IMR-90 (cell line): ENCODE measurements around the gene CAGE1. TPM values are rescaled to one million over a fixed set of nuclear protein-coding genes. Genes with fewer than 3 reads are reported as not detected.

ENCODE experiments used
- ATAC-seq: fragments of 200-7000 bp; cut with Tn5 transposase; 2 replicates; pipeline ENCODE4 v1.9.1; 2020; ENCODE audit warnings: low read depth, mild to moderate bottlenecking, moderate library complexity
- BruUV-seq: library from RNA; stranded (reverse); fragments of 400-500 nt; replicated peaks from 2 replicates; lab custom pipeline; 2021; lab: Mats Ljungman, UMichigan
- CTCF ChIA-PET: fragments of 300-600 bp; formaldehyde crosslinking; extraction: SDS; loops from one replicate; lab custom pipeline; 2021; ENCODE audit warnings: antibody characterized with exemption; lab: Yijun Ruan, JAX
- POLR2A ChIA-PET: fragments of 300-600 bp; sonication (Branson Sonifier 250); formaldehyde crosslinking; loops from one replicate; lab custom pipeline; 2022; ENCODE audit warnings: antibody characterized with exemption; ENCODE audit not compliant: unreplicated experiment; lab: Charles Lee
- DNase-seq: peaks from one replicate; pipeline ENCODE4 v3.0.0; 2013
- H2AFZ ChIP-seq: replicated peaks from 2 replicates; pipeline ENCODE3; 2013; ENCODE audit warnings: low read length, mild to moderate bottlenecking; ENCODE audit not compliant: poor library complexity
- H2AK5ac ChIP-seq: 2 replicates; pipeline ENCODE4 v1.6.1; 2013; ENCODE audit warnings: low read depth, low read length, inconsistent platforms
- H2AK9ac ChIP-seq: replicated peaks from 2 replicates; pipeline ENCODE3; 2013; ENCODE audit warnings: mild to moderate bottlenecking, low read depth, low read length, moderate library complexity; ENCODE audit not compliant: poor library complexity
- H2BK120ac ChIP-seq: 2 replicates; pipeline ENCODE4 v1.6.1; 2013; ENCODE audit warnings: low read depth, low read length, inconsistent platforms
- H2BK15ac ChIP-seq: 3 replicates; pipeline ENCODE4 v1.6.1; 2013; ENCODE audit warnings: low read depth, low read length, inconsistent platforms
- H2BK20ac ChIP-seq: 2 replicates; pipeline ENCODE4 v1.6.1; 2013; ENCODE audit warnings: low read depth, mild to moderate bottlenecking, inconsistent platforms, low read length, moderate library complexity
- H2BK5ac ChIP-seq: 2 replicates; pipeline ENCODE4 v1.6.1; 2013; ENCODE audit warnings: mild to moderate bottlenecking, low read depth, low read length, inconsistent platforms; ENCODE audit not compliant: poor library complexity, severe bottlenecking
- H3K14ac ChIP-seq: replicated peaks from 2 replicates; pipeline ENCODE4 v1.6.1; 2013; ENCODE audit warnings: low read depth, low read length, inconsistent platforms
- H3K18ac ChIP-seq: 2 replicates; pipeline ENCODE4 v1.6.1; 2013; ENCODE audit warnings: low read depth, low read length, control low read depth
- H3K23ac ChIP-seq: 2 replicates; pipeline ENCODE4 v1.6.1; 2013; ENCODE audit warnings: low read depth, low read length, inconsistent platforms
- H3K27ac ChIP-seq: 2 replicates; pipeline ENCODE4 v1.5.1; 2013; ENCODE audit warnings: mild to moderate bottlenecking, control low read depth, low read length; ENCODE audit not compliant: insufficient read depth
- H3K27me3 ChIP-seq: 2 replicates; pipeline ENCODE4 v1.6.1; 2013; ENCODE audit warnings: low read length; ENCODE audit not compliant: control insufficient read depth, insufficient read depth
- H3K36me3 ChIP-seq: 2 replicates; pipeline ENCODE4 v1.6.1; 2013; ENCODE audit warnings: low read length, mixed read lengths; ENCODE audit not compliant: control insufficient read depth, insufficient read depth
- H3K4ac ChIP-seq: 2 replicates; pipeline ENCODE4 v1.6.1; 2013; ENCODE audit warnings: low read depth, low read length, inconsistent platforms
- H3K4me1 ChIP-seq: 2 replicates; pipeline ENCODE4 v1.6.1; 2013; ENCODE audit warnings: low read length, mixed read lengths; ENCODE audit not compliant: control insufficient read depth, insufficient read depth
- H3K4me2 ChIP-seq: 2 replicates; pipeline ENCODE4 v1.6.1; 2013; ENCODE audit warnings: low read depth, mild to moderate bottlenecking, control low read depth, low read length, moderate library complexity
- H3K4me3 ChIP-seq: 2 replicates; pipeline ENCODE4 v1.5.1; 2013; ENCODE audit warnings: low read depth, mild to moderate bottlenecking, control low read depth, low read length, moderate library complexity; ENCODE audit not compliant: insufficient read depth
- H3K56ac ChIP-seq: 2 replicates; pipeline ENCODE4 v1.6.1; 2013; ENCODE audit warnings: low read length, inconsistent platforms; ENCODE audit not compliant: insufficient read depth; ENCODE audit errors: extremely low read depth
- H3K79me1 ChIP-seq, 2 experiments: 2 replicates each; pipeline ENCODE4 v1.6.1; 2013; ENCODE audit warnings: low read length in 2 of 2, inconsistent platforms in 1 of 2, low read depth in 1 of 2
- H3K9ac ChIP-seq: 2 replicates; pipeline ENCODE4 v1.6.1; 2013; ENCODE audit warnings: low read depth, low read length, control low read depth
- H3K9me1 ChIP-seq: 2 replicates; pipeline ENCODE4 v1.6.1; 2013; ENCODE audit warnings: low read length, inconsistent platforms; ENCODE audit not compliant: insufficient read depth
- H3K9me3 ChIP-seq: 2 replicates; pipeline ENCODE4 v1.6.1; 2013; ENCODE audit warnings: low read length; ENCODE audit not compliant: control insufficient read depth, insufficient read depth
- H4K20me1 ChIP-seq: 2 replicates; pipeline ENCODE4 v1.6.1; 2013; ENCODE audit warnings: low read length, inconsistent platforms; ENCODE audit not compliant: insufficient read depth
- H4K5ac ChIP-seq: 2 replicates; pipeline ENCODE4 v1.6.1; 2013; ENCODE audit warnings: mild to moderate bottlenecking, low read depth, low read length, control low read depth
- H4K8ac ChIP-seq, 2 experiments: 2 replicates each; pipeline ENCODE4 v1.6.1; 2013; ENCODE audit warnings: low read depth in 2 of 2, low read length in 2 of 2, control low read depth in 1 of 2, inconsistent platforms in 1 of 2
- H4K91ac ChIP-seq: 2 replicates; pipeline ENCODE4 v1.6.1; 2013; ENCODE audit warnings: low read depth, low read length, inconsistent platforms; ENCODE audit not compliant: insufficient read depth
- BHLHE40 ChIP-seq: fragments of 150-350 bp; IDR thresholded peaks from 2 replicates; pipeline ENCODE4 v1.6.1; 2016; ENCODE audit warnings: mild to moderate bottlenecking, low read depth, low read length
- CHD1 ChIP-seq: IDR thresholded peaks from 2 replicates; pipeline ENCODE4 v1.6.1; 2012; ENCODE audit warnings: low read depth, low read length, improper control_type of control experiment
- CTCF ChIP-seq: conservative IDR thresholded peaks from 2 replicates; pipeline ENCODE4 v1.5.1; 2012; ENCODE audit warnings: mild to moderate bottlenecking, low read depth, low read length, improper control_type of control experiment
- ELK1 ChIP-seq: fragments of 150-350 bp; IDR thresholded peaks from 2 replicates; pipeline ENCODE4 v1.6.1; 2016; ENCODE audit warnings: low read depth, mild to moderate bottlenecking, low read length, moderate library complexity, borderline replicate concordance
- FOS ChIP-seq: fragments of 150-350 bp; IDR thresholded peaks from 2 replicates; pipeline ENCODE4 v1.6.1; 2016; ENCODE audit warnings: low read depth, low read length
- NFE2L2 ChIP-seq: fragments of 150-350 bp; IDR thresholded peaks from 2 replicates; pipeline ENCODE4 v1.6.1; 2016; ENCODE audit warnings: low read depth, mild to moderate bottlenecking, low read length
- POLR2A ChIP-seq: IDR thresholded peaks from 2 replicates; pipeline ENCODE4 v1.6.1; 2012; ENCODE audit warnings: mild to moderate bottlenecking, low read depth, low read length
- RAD21 ChIP-seq: IDR thresholded peaks from 2 replicates; pipeline ENCODE4 v1.6.1; 2012; ENCODE audit warnings: low read length, improper control_type of control experiment
- RCOR1 ChIP-seq: IDR thresholded peaks from 2 replicates; pipeline ENCODE4 v1.6.1; 2012; ENCODE audit warnings: mild to moderate bottlenecking, low read length, improper control_type of control experiment; ENCODE audit not compliant: insufficient replicate concordance
- RFX5 ChIP-seq: IDR thresholded peaks from 2 replicates; pipeline ENCODE4 v1.8.0; 2012; ENCODE audit warnings: low read depth, mild to moderate bottlenecking, low read length, moderate library complexity
- SMC3 ChIP-seq: fragments of 150-350 bp; IDR thresholded peaks from 2 replicates; pipeline ENCODE4 v1.6.1; 2016; ENCODE audit warnings: low read depth, mild to moderate bottlenecking, antibody characterized with exemption, low read length, moderate library complexity
- USF2 ChIP-seq: fragments of 150-350 bp; IDR thresholded peaks from 2 replicates; pipeline ENCODE4 v1.6.1; 2017; ENCODE audit warnings: mild to moderate bottlenecking, antibody characterized with exemption, low read length, low read depth
- WGBS, 2 experiments: methylation state at CpG; one replicate each; pipeline versions ENCODE4 v1.1.5 to v1.1.7; 2013; ENCODE audit warnings: missing lambda C conversion rate in 2 of 2; ENCODE audit not compliant: insufficient read length in 1 of 2; ENCODE audit errors: extremely low coverage in 2 of 2; 5-methylcytosine and 5-hydroxymethylcytosine counted together
- dilution Hi-C: fragments of 300-500 bp; cut with HindIII; formaldehyde crosslinking; loops from one replicate; pipeline ENCODE4 v1.14.3; 2018; ENCODE audit warnings: low sequenced_read_pairs; ENCODE audit not compliant: unreplicated experiment
- in situ Hi-C: fragments of 300-500 bp; cut with MboI; formaldehyde crosslinking; loops from 3 replicates; pipeline ENCODE4 v1.14.3; 2019; ENCODE audit warnings: low sequenced_read_pairs, inconsistent platforms, mixed read lengths
- intact Hi-C: fragments of 100-400 bp; cut with micrococcal nuclease; formaldehyde crosslinking; loops from 2 replicates; pipeline ENCODE4 v1.10.0; 2022
- polyA plus RNA-seq, 3 experiments: library from polyadenylated mRNA; depleted of rRNA; stranded (reverse); fragments of >200 nt; gene quantifications; 2 replicates each; pipeline ENCODE4 v1.2.3, GENCODE V29; 2012; ENCODE audit warnings: low replicate concordance in 1 of 3
- total RNA-seq: library from RNA; depleted of rRNA; stranded (reverse); fragments of >200 nt; gene quantifications from 2 replicates; pipeline ENCODE4 v1.2.3, GENCODE V29; 2012

Gene CAGE1
- total and polyA plus RNA-seq, 2 of the 4 experiments (the other 2 are of a cell fraction): not detected

DNA sequence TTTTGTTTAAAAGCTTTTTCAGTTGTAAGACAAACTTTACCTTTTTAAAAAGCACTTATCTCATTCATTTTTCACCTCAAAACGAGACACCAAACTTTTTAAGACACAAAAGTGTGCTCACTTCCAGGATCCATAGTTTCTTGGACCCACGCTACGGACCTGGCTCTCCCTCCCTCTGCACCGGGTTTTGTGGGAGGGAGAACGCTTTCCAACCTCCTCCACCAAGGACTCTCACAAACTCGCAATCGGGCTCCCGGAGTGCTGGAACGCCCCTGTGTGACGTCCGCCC lies 436 bp downstream of the CAGE1 start:
- no peaks in the 10 kb centered on the region for H3K4me1 ChIP-seq
- H2BK20ac ChIP-seq: no peak overlapping the region
- H3K27me3 ChIP-seq: no peaks in the 10 kb centered on the region
- no peaks in the 10 kb centered on the region; the same call in 1 of the 2 replicates for H3K9me1 ChIP-seq
- 0 out of 2 replicates have a peak overlapping the region, but pooled peaks have one; percentile 17 for H2AK5ac ChIP-seq
- intact Hi-C loops (loop anchor here (1.0 to 5.0 kb wide), 2 partner anchors 76 to 667 kb away; partner anchors contain the start of gene SSR1), in situ Hi-C loops (no loop called here), dilution Hi-C loops (no loop called here)
- peaks cover 19 to 29% of the 10 kb centered on the region in 2 experiments for H3K79me1 ChIP-seq
- peak overlapping the region; percentile 92 for H3K9ac ChIP-seq
- no peak overlapping the region for H2BK15ac ChIP-seq
- H3K4me2 ChIP-seq: peak overlapping the region; percentile 58
- no peak overlapping the region for H4K5ac ChIP-seq
- DNase-seq (peak; percentile 71), ATAC-seq (no peak)
- peak overlapping the region; percentile 77 for H3K56ac ChIP-seq
- H4K20me1 ChIP-seq: peaks cover 6% of the 10 kb centered on the region; the same call in 1 of the 2 replicates
- peak overlapping the region; percentile 74 to 89 for H4K8ac ChIP-seq
- H3K4ac ChIP-seq: peak overlapping the region; percentile 75
- H2AK9ac ChIP-seq: peak overlapping the region; percentile 97
- H2BK120ac ChIP-seq: peak overlapping the region; percentile 55; the same call in 1 of the 2 replicates
- WGBS, 2 experiments: no CpG with 5 or more reads among the region's 11 CpGs
- no peaks in the 10 kb centered on the region for H3K36me3 ChIP-seq
- no TSS peak for BruUV-seq
- peak overlapping the region; percentile 35 for H2BK5ac ChIP-seq
- POLR2A ChIA-PET: interaction anchor here (0.5 kb wide), 1 partner anchor 77 kb away, joined by 3 read pairs; no protein-coding TSS in a partner anchor
- H3K4me3 ChIP-seq: peak overlapping the region; percentile 67
- peak overlapping the region; percentile 75; the same call in 1 of the 2 replicates for H4K91ac ChIP-seq
- H3K9me3 ChIP-seq: no peaks in the 10 kb centered on the region
- peak overlapping the region; percentile 100 for H2AFZ ChIP-seq
- peak overlapping the region; percentile 88 for H3K23ac ChIP-seq
- CTCF ChIA-PET: interaction anchor here (0.8 to 1.5 kb wide), 4 partner anchors 9 to 70 kb away, joined by 3 to 4 read pairs (median 4); no protein-coding TSS in a partner anchor
- peak overlapping the region; percentile 87 for H3K14ac ChIP-seq
- peak overlapping the region; percentile 82 for H3K27ac ChIP-seq
- H3K18ac ChIP-seq: no peak overlapping the region
- TF ChIP-seq POLR2A: no peak
- TF ChIP-seq CTCF: no peak
- no peak for TF ChIP-seq SMC3
- no peak for TF ChIP-seq BHLHE40
- no peak for TF ChIP-seq CHD1
- no peak for TF ChIP-seq FOS
- TF ChIP-seq NFE2L2: no peak
- TF ChIP-seq RAD21: no peak; the same call in 1 of the 2 replicates
- TF ChIP-seq USF2: no peak
- TF ChIP-seq ELK1: no peak
- TF ChIP-seq RCOR1: no peak
- TF ChIP-seq RFX5: no peak
